MM.1S (cell line): ENCODE results near the gene EIF4EBP3.
"Not testable (repeated sequence)": the region's sequence is repeated elsewhere in the genome, so short reads cannot be mapped to it uniquely, and the experiment has no call there.

Experiments
- DNase-seq: peaks from one replicate; pipeline ENCODE4 v3.0.0-alpha.2; 2015
- H2AFZ ChIP-seq: fragments of 300-600 bp; sonication (generic); 2 replicates; pipeline ENCODE4 v1.6.0; 2016; ENCODE audit warnings: antibody characterized with exemption, low read length
- H3F3A ChIP-seq: fragments of 300-600 bp; sonication (generic); 2 replicates; pipeline ENCODE4 v1.6.1; 2016; ENCODE audit warnings: mild to moderate bottlenecking, antibody characterized with exemption, low read length, moderate library complexity, mixed read lengths; ENCODE audit not compliant: insufficient read depth
- H3K27ac ChIP-seq: fragments of 300-600 bp; sonication (generic); 2 replicates; pipeline ENCODE4 v1.5.1; 2016; ENCODE audit warnings: mild to moderate bottlenecking, low read length
- H3K27me3 ChIP-seq: fragments of 300-600 bp; sonication (generic); replicated peaks from 2 replicates; pipeline ENCODE4 v1.6.0; 2016; ENCODE audit warnings: low read length; ENCODE audit not compliant: insufficient read depth
- H3K36me3 ChIP-seq: fragments of 300-600 bp; sonication (generic); replicated peaks from 2 replicates; pipeline ENCODE4 v1.6.1; 2016; ENCODE audit warnings: mild to moderate bottlenecking, low read length, mixed read lengths; ENCODE audit not compliant: insufficient read depth
- H3K4me1 ChIP-seq: fragments of 300-600 bp; sonication (generic); 2 replicates; pipeline ENCODE4 v1.6.1; 2016; ENCODE audit warnings: low read length, mixed read lengths
- H3K4me2 ChIP-seq: fragments of 300-600 bp; sonication (generic); 2 replicates; pipeline ENCODE4 v1.6.0; 2016; ENCODE audit warnings: low read depth, low read length
- H3K4me3 ChIP-seq: fragments of 300-600 bp; sonication (generic); 2 replicates; pipeline ENCODE4 v1.5.1; 2016; ENCODE audit warnings: low read length, mixed read lengths
- H3K79me2 ChIP-seq: fragments of 300-600 bp; sonication (generic); 2 replicates; pipeline ENCODE4 v1.6.1; 2016; ENCODE audit warnings: mixed run types, low read length, mixed read lengths
- H3K9ac ChIP-seq: fragments of 300-600 bp; sonication (generic); 2 replicates; pipeline ENCODE4 v1.6.1; 2016; ENCODE audit warnings: low read length, mixed read lengths
- H3K9me2 ChIP-seq: fragments of 300-600 bp; sonication (generic); replicated peaks from 2 replicates; pipeline ENCODE4 v1.6.1; 2016; ENCODE audit warnings: mild to moderate bottlenecking, low read length, mixed read lengths; ENCODE audit not compliant: insufficient read depth
- H3K9me3 ChIP-seq: fragments of 300-600 bp; sonication (generic); replicated peaks from 2 replicates; pipeline ENCODE4 v1.6.1; 2016; ENCODE audit warnings: mild to moderate bottlenecking, low read length, mixed read lengths; ENCODE audit not compliant: insufficient read depth
- H4K20me1 ChIP-seq: fragments of 300-600 bp; sonication (generic); 2 replicates; pipeline ENCODE4 v1.6.1; 2016; ENCODE audit warnings: mild to moderate bottlenecking, low read length, moderate library complexity, mixed read lengths; ENCODE audit not compliant: insufficient read depth
- CTCF ChIP-seq: fragments of 300-600 bp; sonication (generic); IDR thresholded peaks from 2 replicates; pipeline ENCODE4 v1.5.1; 2016; ENCODE audit warnings: antibody characterized with exemption, low read length, mixed read lengths
- EZH2 ChIP-seq: fragments of 300-600 bp; sonication (generic); optimal IDR thresholded peaks from 2 replicates; pipeline ENCODE3; 2017; ENCODE audit warnings: low read depth, mild to moderate bottlenecking, antibody characterized with exemption, low read length, mixed read lengths
- EZH2phosphoT487 ChIP-seq: fragments of 300-600 bp; sonication (generic); IDR thresholded peaks from 2 replicates; pipeline ENCODE4 v1.6.1; 2018; ENCODE audit warnings: antibody characterized with exemption, low read length

Gene EIF4EBP3

DNA sequence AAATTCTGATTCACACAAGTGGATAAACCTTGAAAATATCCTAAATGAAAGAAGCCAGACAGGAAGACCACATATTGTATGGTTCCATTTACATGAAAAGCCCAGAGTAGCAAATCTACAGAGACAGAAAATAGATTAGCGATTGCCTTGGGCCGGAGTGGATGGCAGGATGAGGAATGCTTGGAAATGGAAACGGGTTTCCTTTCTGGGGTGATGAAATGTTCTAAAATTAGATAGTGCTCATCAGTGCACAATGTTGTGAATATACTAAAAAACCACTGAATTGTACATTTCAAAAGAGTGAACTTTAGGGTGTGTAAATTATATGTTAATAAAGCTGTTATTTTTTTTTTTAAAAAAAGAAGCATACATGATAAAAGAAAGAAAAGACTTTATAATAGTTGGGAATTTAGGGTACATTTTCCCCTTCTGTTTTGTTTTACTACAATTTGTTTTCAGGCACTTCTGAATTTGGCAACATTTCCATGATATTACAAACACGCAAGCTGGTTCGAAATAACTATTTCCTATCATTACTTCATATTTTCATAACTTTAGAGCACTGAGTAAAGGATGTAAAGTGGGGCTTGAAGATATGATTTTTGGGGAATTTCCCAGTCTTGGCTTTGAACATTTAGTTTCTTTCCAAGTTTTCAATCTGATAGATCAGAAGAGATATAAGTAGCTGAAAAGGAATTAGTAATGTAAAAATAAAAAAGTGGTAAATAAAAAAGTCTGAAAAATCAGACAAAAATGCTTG is 41.0 kb downstream of the EIF4EBP3 start:
- Histone ChIP-seq H3K27ac (no peak overlapping the region), H4K20me1 (no peaks in the 10 kb centered on the region), H3K4me1 (peaks cover 16% of the 10 kb centered on the region), H3K4me2 (peak overlapping the region; percentile 48; the same call in 1 of the 2 replicates), H3K9me3 (no peaks in the 10 kb centered on the region), H2AFZ (no peak overlapping the region), H3F3A (no peaks in the 10 kb centered on the region), H3K9ac (no peak overlapping the region), H3K9me2 (no peaks in the 10 kb centered on the region), H3K27me3 (no peaks in the 10 kb centered on the region), H3K36me3 (no peaks in the 10 kb centered on the region), H3K4me3 (no peak overlapping the region), H3K79me2 (no peaks in the 10 kb centered on the region)
- DNase-seq: no peak
- no peak for TF ChIP-seq EZH2phosphoT487
- no peak for TF ChIP-seq CTCF
- TF ChIP-seq EZH2: no peak

- H3K9ac ChIP-seq: no peak overlapping the region
Observed at GRCh38 chr5:140590861-140591260, 43.4 kb downstream of the EIF4EBP3 start.

DNA sequence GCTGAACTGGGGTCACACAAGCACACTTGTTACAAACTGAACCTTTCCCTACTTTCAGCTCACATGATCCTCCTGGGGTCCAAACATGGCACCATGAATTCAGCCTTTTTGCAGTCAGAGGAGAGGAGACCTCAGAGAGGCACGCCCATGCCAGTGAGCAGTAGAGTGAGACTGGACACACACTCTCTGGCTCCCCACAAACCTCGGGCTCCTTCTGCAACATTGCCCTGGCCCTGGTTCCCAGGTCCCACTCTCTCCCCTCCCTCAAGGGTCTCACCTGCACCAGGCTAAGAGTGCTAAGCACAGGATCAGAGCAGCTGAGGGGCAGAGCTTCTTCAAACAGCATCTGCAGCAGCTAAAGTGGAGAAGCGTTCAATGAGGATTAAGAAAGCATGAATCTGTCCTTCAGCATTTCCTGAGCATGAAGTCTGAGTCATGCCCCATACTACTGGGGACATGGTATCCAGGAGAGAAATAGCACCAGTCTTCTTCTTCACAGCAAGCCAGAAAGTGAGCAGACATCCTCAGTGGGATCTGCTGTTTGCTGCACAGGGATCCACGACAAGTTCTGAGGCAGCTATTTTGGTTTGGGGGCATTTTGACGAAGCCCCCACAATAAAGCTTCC is 44.4 kb downstream of the EIF4EBP3 start:
- no peaks in the 10 kb centered on the region for H3F3A ChIP-seq
- H3K9ac ChIP-seq: no peak overlapping the region
- H2AFZ ChIP-seq: 0 out of 2 replicates have a peak overlapping the region, but pooled peaks have one; percentile 10
- no peaks in the 10 kb centered on the region for H3K36me3 ChIP-seq
- H3K79me2 ChIP-seq: no peaks in the 10 kb centered on the region
- no peaks in the 10 kb centered on the region for H3K9me3 ChIP-seq
- no peak for DNase-seq
- no peaks in the 10 kb centered on the region for H3K9me2 ChIP-seq
- no peak overlapping the region for H3K4me2 ChIP-seq
- no peak overlapping the region for H3K4me3 ChIP-seq
- no peaks in the 10 kb centered on the region for H4K20me1 ChIP-seq
- no peak for TF ChIP-seq CTCF
- TF ChIP-seq EZH2phosphoT487: no peak
- no peak for TF ChIP-seq EZH2
- no peak overlapping the region for H3K27ac ChIP-seq
- H3K27me3 ChIP-seq: no peaks in the 10 kb centered on the region
- peaks cover 16% of the 10 kb centered on the region for H3K4me1 ChIP-seq

More at GRCh38 chr5:140590861-140591260, 43.4 kb downstream of the EIF4EBP3 start:
- Histone ChIP-seq H2AFZ (no peak overlapping the region), H4K20me1 (no peaks in the 10 kb centered on the region), H3K9me3 (no peaks in the 10 kb centered on the region), H3K36me3 (no peaks in the 10 kb centered on the region), H3K79me2 (no peaks in the 10 kb centered on the region), H3K4me1 (peaks cover 16% of the 10 kb centered on the region), H3K4me2 (no peak overlapping the region), H3K4me3 (no peak overlapping the region), H3F3A (no peaks in the 10 kb centered on the region), H3K9me2 (no peaks in the 10 kb centered on the region), H3K27ac (no peak overlapping the region), H3K27me3 (no peaks in the 10 kb centered on the region)
- TF ChIP-seq EZH2phosphoT487: no peak
- TF ChIP-seq CTCF: no peak
- no peak for TF ChIP-seq EZH2
- DNase-seq: no peak

GRCh38 chr5:140593070-140593469 is 45.6 kb downstream of the EIF4EBP3 start:
- not testable (repeated sequence) for H3K36me3 ChIP-seq, H3F3A ChIP-seq, H2AFZ ChIP-seq, H3K4me2 ChIP-seq, H3K4me3 ChIP-seq, H3K9me3 ChIP-seq, H3K27ac ChIP-seq, DNase-seq, H4K20me1 ChIP-seq, H3K27me3 ChIP-seq, H3K79me2 ChIP-seq, H3K9ac ChIP-seq, H3K9me2 ChIP-seq
- peaks cover 16% of the 10 kb centered on the region for H3K4me1 ChIP-seq
